Measurements from ENCODE around the gene PUS1. TPM values are rescaled to one million over a fixed set of nuclear protein-coding genes. Genes with fewer than 3 reads are reported as not detected.

The PUS1 gene
- total and polyA plus RNA-seq, 2 experiments from 2014 or later, result 10.2 to 10.7 TPM

DNA sequence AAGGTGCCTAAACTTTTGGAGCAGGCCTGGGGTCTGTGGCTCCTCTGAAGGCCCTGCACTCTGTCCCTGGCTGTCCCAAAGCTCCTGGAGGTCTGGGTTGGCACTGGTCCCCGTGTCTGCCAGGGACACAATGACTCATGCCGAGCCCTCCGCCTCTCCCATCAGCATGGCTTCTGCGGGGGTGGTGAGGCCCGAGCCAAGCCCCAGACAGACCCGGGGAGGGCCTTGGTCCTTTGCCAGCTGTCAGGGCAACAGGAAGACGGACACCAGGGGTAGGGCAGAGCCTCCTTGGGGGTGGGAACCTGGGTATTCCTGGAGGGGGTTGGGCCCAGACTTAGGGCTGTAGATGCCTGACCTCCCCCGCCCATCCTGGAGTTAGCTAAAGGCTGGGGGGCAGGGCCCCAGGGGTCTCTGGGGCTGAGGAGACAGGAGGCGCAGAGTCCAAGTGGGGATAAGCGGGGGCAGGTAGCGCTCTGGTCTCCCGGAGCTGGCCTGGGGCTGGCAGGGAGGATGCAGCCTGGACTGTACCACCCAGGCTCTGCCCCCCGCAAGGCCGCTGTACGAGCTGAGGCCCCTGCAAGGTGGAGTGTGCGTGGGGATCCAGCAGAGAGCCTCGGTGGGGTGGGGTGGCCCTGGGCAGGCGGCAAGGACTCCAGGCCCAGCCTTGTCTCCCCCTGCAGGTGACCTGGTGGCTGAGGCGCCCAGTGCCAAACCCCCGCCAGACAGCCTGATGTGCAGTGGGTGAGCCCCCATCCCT, 16.4 kb upstream of the PUS1 start:
- H3K9me3 ChIP-seq (ENCODE audit: low read depth), result no peaks in the 10 kb centered on the region
- no peaks in the 10 kb centered on the region for H3K27me3 ChIP-seq
- H3K4me1 ChIP-seq (ENCODE audit: insufficient read depth), result no peaks in the 10 kb centered on the region
- no peak overlapping the region for H3K4me2 ChIP-seq
- no peaks in the 10 kb centered on the region for H3K9me2 ChIP-seq (replicated peaks; ENCODE audit: insufficient read depth)
- H4K20me1 ChIP-seq (ENCODE audit: insufficient read depth, poor library complexity, severe bottlenecking), result peaks cover 4% of the 10 kb centered on the region
- H3K27ac ChIP-seq, result no peak overlapping the region
- no peak overlapping the region for H3K4me3 ChIP-seq
- WGBS (ENCODE audit: low lambda C conversion rate, missing lambda C conversion rate), result 87% methylated on average over 20 of the region's 20 CpGs
- peak; percentile 46 for DNase-seq (ENCODE audit: low spot score)
- no peaks in the 10 kb centered on the region for H3K79me2 ChIP-seq
- TF ChIP-seq EZH2 (IDR thresholded peaks at IDR 0.05; ENCODE audit: borderline replicate concordance) (no peak), EZH2phosphoT487 (IDR thresholded peaks at IDR 0.05; ENCODE audit: low read depth, severe bottlenecking, unreplicated experiment) (no peak)
- TF ChIP-seq, protein P1, sequence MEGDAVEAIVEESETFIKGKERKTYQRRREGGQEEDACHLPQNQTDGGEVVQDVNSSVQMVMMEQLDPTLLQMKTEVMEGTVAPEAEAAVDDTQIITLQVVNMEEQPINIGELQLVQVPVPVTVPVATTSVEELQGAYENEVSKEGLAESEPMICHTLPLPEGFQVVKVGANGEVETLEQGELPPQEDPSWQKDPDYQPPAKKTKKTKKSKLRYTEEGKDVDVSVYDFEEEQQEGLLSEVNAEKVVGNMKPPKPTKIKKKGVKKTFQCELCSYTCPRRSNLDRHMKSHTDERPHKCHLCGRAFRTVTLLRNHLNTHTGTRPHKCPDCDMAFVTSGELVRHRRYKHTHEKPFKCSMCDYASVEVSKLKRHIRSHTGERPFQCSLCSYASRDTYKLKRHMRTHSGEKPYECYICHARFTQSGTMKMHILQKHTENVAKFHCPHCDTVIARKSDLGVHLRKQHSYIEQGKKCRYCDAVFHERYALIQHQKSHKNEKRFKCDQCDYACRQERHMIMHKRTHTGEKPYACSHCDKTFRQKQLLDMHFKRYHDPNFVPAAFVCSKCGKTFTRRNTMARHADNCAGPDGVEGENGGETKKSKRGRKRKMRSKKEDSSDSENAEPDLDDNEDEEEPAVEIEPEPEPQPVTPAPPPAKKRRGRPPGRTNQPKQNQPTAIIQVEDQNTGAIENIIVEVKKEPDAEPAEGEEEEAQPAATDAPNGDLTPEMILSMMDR (IDR thresholded peaks at IDR 0.05; ENCODE audit: poor library complexity), result no peak
- no peak overlapping the region for H2AFZ ChIP-seq
- no peaks in the 10 kb centered on the region for H3K36me3 ChIP-seq (replicated peaks; ENCODE audit: insufficient read depth, low read depth)

DNA sequence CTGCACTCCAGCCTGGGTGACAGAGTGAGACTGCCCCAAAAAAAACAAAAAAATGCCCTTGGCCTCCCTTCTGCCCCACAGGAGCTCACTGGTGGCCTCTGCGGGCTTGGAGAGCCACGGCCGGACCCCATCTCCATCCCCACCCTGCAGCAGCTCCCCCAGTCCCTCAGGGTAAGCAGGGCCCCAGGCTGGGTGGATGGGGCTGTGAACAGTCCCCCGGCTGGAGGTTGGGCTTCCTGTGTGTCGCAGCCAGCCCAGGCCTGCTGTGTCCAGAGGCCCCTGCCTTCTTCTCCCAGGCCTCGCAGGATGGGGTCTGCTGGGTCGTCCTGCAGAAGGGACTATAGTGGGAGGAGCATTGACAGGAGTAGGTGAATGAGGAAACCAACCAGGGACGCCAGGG, 15.4 kb upstream of the PUS1 start:
- TF ChIP-seq EZH2phosphoT487 (IDR thresholded peaks at IDR 0.05; ENCODE audit: low read depth, severe bottlenecking, unreplicated experiment) (no peak), EZH2 (IDR thresholded peaks at IDR 0.05; ENCODE audit: borderline replicate concordance) (no peak)
- TF ChIP-seq, protein P1 (IDR thresholded peaks at IDR 0.05; ENCODE audit: poor library complexity), result no peak
- no peaks in the 10 kb centered on the region for H3K9me3 ChIP-seq (ENCODE audit: low read depth)
- H3K27me3 ChIP-seq, result no peaks in the 10 kb centered on the region
- H3K27ac ChIP-seq, result no peak overlapping the region
- no peaks in the 10 kb centered on the region for H3K79me2 ChIP-seq
- no peak for DNase-seq (ENCODE audit: low spot score)
- H3K4me2 ChIP-seq, result no peak overlapping the region
- H3K4me3 ChIP-seq, result no peak overlapping the region
- WGBS (ENCODE audit: low lambda C conversion rate, missing lambda C conversion rate), result 93% methylated on average over 8 of the region's 8 CpGs
- H3K36me3 ChIP-seq (replicated peaks; ENCODE audit: insufficient read depth, low read depth), result no peaks in the 10 kb centered on the region
- no peaks in the 10 kb centered on the region for H3K9me2 ChIP-seq (replicated peaks; ENCODE audit: insufficient read depth)
- no peaks in the 10 kb centered on the region for H3K4me1 ChIP-seq (ENCODE audit: insufficient read depth)
- peaks cover 4% of the 10 kb centered on the region for H4K20me1 ChIP-seq (ENCODE audit: insufficient read depth, poor library complexity, severe bottlenecking)
- H2AFZ ChIP-seq, result no peak overlapping the region

GRCh38 chr12:131914179-131914702, 14.8 kb upstream of the PUS1 start:
- 97% methylated on average over 14 of the region's 14 CpGs for WGBS (ENCODE audit: low lambda C conversion rate, missing lambda C conversion rate)
- Histone ChIP-seq H3K79me2 (no peaks in the 10 kb centered on the region), H3K36me3 (replicated peaks; ENCODE audit: insufficient read depth, low read depth) (no peaks in the 10 kb centered on the region), H4K20me1 (ENCODE audit: insufficient read depth, poor library complexity, severe bottlenecking) (peaks cover 4% of the 10 kb centered on the region), H3K9me3 (ENCODE audit: low read depth) (no peaks in the 10 kb centered on the region), H3K9me2 (replicated peaks; ENCODE audit: insufficient read depth) (no peaks in the 10 kb centered on the region), H2AFZ (no peak overlapping the region), H3K27ac (no peak overlapping the region), H3K4me1 (ENCODE audit: insufficient read depth) (no peaks in the 10 kb centered on the region), H3K4me2 (no peak overlapping the region), H3K4me3 (no peak overlapping the region), H3K27me3 (no peaks in the 10 kb centered on the region)
- no peak for DNase-seq (ENCODE audit: low spot score)
- TF ChIP-seq, protein P1 (IDR thresholded peaks at IDR 0.05; ENCODE audit: poor library complexity), result no peak
- no peak for TF ChIP-seq EZH2phosphoT487 (IDR thresholded peaks at IDR 0.05; ENCODE audit: low read depth, severe bottlenecking, unreplicated experiment)
- TF ChIP-seq EZH2 (IDR thresholded peaks at IDR 0.05; ENCODE audit: borderline replicate concordance), result no peak

Data from hepatocyte (in vitro differentiated cells).